Memory B cell (primary cell): ENCODE measurements around the gene FUBP3.
"Not testable (repeated sequence)": the region's sequence is repeated elsewhere in the genome, so short reads cannot be mapped to it uniquely, and the experiment has no call there.

Experiments
- ATAC-seq: fragments of 150-1000 bp; cut with Tn5 transposase; 2 replicates; pipeline ENCODE4 v1.10.0; 2021; ENCODE audit warnings: low read depth, mild to moderate bottlenecking, moderate library complexity
- DNase-seq, 2 donors: peaks; one replicate each; pipeline ENCODE4 v3.0.0; 2022; ENCODE audit warnings: low spot score in 2 of 2
- H3K27ac Mint-ChIP-seq: one replicate; pipeline ENCODE4 v1.8.0; 2022; ENCODE audit warnings: mild to moderate bottlenecking, moderate library complexity, mixed read lengths
- H3K27me3 Mint-ChIP-seq: one replicate; pipeline ENCODE4 v1.8.0; 2022; ENCODE audit warnings: mixed read lengths
- H3K36me3 Mint-ChIP-seq: one replicate; pipeline ENCODE4 v1.8.0; 2022; ENCODE audit warnings: mild to moderate bottlenecking, mixed read lengths
- H3K4me1 Mint-ChIP-seq: one replicate; pipeline ENCODE4 v1.8.0; 2022; ENCODE audit warnings: mixed read lengths
- H3K4me3 Mint-ChIP-seq: one replicate; pipeline ENCODE4 v1.8.0; 2022; ENCODE audit warnings: mild to moderate bottlenecking, moderate library complexity, mixed read lengths
- H3K9me3 Mint-ChIP-seq: one replicate; pipeline ENCODE4 v1.8.0; 2022; ENCODE audit warnings: mixed read lengths

Gene FUBP3

DNA sequence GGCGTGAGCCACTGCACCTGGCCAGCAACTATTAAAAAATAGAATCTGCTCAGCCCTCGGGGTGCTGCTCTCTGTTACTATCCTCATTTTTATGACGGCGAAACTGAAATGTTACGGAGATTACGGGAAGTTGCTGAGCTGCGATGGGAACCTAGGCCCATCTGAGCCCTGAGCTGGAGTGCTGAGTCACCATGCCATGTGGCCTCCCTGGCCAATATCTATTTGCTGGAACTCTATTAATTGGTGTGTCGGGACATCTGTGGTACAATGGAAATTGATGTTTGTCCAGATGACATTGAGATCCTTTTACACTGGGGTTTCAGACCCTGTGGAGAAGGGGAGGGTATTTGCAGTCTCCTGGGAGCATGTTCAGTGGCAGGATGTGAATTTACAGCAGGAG is 93.1 kb downstream of the FUBP3 start:
- no peak for DNase-seq
- Mint-ChIP-seq H3K9me3 (no peaks in the 10 kb centered on the region), H3K4me1 (no peaks in the 10 kb centered on the region), H3K36me3 (no peaks in the 10 kb centered on the region), H3K27ac (no peak overlapping the region), H3K27me3 (peaks cover 7% of the 10 kb centered on the region), H3K4me3 (no peak overlapping the region)
- ATAC-seq, result no peak

DNA sequence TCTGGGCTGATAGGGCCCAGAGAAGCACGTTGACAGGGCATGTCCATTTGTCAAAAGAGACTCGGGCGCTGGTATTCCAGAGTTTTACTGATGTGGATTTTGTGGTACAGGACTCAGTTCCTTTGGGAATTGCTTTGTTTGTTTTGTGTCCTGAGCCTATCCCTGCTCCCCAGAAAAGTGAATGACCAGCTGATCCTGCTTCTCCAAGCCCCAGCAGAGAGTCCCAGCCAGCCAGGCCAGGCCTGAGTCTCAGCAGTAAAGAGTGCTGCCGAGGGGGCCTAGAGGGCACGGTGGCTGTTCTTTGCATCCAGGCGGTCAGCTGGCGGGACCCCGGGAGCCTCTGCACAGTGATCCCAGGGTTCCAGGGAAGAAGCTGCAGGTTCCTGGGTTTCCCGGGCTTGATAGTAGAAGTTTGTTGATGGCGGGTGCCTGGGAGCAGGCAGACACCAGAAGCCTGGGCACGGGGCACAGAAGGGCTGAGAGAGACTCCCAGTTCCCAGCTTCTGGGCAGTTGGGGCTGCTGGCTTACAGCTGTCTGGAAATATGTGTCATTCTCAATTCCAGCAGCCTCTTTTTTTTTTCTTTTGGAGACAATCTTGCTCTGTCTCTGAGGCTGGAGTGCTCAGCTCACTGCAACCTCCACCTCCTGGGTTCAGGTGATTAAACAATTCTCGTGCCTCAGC is 93.7 kb downstream of the FUBP3 start:
- Mint-ChIP-seq H3K4me1 (no peaks in the 10 kb centered on the region), H3K9me3 (no peaks in the 10 kb centered on the region), H3K27me3 (peaks cover 4% of the 10 kb centered on the region), H3K27ac (no peak overlapping the region), H3K4me3 (no peak overlapping the region), H3K36me3 (no peaks in the 10 kb centered on the region)
- ATAC-seq (no peak), DNase-seq (no peak)

DNA sequence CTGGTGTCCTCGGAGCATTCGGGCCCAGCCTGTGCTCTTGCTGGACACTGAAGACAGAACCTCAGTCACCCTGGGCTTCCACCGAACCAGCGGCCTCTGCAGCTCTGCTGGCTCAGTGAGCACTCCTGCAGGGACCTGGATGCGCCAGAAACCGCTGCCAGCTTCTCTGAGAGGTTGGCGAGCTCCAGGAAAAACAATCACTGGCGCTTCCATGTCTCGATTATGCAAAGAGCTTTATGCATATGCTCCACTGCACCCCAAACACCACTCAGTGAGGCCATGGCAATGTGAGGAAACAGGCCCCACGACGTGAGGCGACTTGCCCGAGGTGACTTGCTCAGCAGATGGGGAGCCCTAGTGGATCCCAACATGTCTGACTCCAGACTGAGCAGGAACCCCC is 96.0 kb downstream of the FUBP3 start:
- no peak for ATAC-seq
- H3K4me3 Mint-ChIP-seq, result no peak overlapping the region

DNA sequence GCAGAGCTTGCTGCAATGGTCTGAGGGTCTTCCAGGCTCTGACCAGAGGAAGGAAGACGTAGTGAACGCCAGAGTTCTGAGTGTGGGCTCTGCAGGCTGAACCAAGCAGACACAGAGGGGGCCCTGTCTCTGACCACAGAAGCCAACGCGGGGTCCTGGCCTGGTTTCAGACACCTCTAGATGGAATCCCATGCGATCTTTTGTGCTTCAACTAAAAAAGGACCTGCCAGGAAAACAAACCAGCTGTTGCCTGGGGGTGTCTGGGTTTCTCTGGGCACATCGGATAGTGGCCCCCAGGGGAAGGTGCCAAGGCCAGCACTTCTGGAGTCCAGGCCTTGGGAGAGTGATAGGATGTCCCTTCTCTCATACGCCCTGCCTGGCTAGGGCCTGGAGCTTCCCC is 97.9 kb downstream of the FUBP3 start:
- H3K9me3 Mint-ChIP-seq, result no peaks in the 10 kb centered on the region
- peaks cover 2% of the 10 kb centered on the region for H3K27me3 Mint-ChIP-seq
- no peaks in the 10 kb centered on the region for H3K4me1 Mint-ChIP-seq
- H3K27ac Mint-ChIP-seq, result no peak overlapping the region
- H3K4me3 Mint-ChIP-seq, result no peak overlapping the region
- ATAC-seq (no peak), DNase-seq (no peak)
- H3K36me3 Mint-ChIP-seq, result no peaks in the 10 kb centered on the region

More for the DNA sequence above, 96.0 kb downstream of the FUBP3 start:
- Mint-ChIP-seq H3K9me3 (no peaks in the 10 kb centered on the region), H3K27me3 (peaks cover 2% of the 10 kb centered on the region), H3K27ac (no peak overlapping the region), H3K4me1 (no peaks in the 10 kb centered on the region), H3K36me3 (no peaks in the 10 kb centered on the region)
- no peak for DNase-seq

DNA sequence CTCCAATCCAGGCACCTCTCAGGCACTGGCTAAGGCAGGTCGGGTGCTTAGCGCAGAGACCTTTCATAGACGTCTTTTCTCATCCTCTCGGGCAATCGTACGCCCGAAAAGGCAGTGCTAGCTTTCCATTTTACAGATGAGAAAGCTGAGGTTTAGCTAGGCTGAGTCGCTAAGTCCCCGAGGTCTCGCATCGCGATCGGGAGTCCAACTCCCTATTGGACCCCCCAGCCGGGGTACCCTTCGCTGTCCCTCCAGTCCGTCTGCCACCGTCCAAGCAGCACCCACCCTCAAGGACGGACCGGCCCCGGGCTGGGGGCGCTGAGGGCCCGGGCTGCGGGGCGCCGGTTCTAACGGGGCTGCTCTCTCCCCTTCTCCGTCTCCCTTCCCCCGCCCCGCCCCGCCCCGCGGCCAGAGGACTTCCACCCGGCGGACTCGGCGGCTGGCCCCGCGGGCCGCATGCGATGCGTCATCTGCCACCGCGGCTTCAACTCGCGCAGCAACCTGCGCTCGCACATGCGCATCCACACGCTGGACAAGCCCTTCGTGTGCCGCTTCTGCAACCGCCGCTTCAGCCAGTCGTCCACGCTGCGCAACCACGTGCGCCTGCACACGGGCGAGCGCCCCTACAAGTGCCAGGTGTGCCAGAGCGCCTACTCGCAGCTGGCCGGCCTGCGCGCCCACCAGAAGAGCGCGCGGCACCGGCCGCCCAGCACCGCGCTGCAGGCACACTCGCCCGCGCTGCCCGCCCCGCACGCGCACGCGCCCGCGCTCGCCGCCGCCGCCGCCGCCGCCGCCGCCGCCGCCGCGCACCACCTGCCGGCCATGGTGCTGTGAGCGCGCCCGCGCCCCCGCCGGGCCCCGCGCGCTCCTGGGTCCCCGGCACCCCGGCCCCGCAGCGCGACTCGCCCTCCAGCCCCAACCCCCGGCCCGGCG is 101.7 kb downstream of the FUBP3 start:
- Mint-ChIP-seq H3K36me3 (no peaks in the 10 kb centered on the region), H3K27me3 (peaks cover 4% of the 10 kb centered on the region), H3K27ac (no peak overlapping the region), H3K4me3 (peak overlapping the region; percentile 92), H3K9me3 (no peaks in the 10 kb centered on the region), H3K4me1 (peaks cover 3% of the 10 kb centered on the region)
- ATAC-seq (peak; percentile 64), DNase-seq (peak in 1 of 2 donors; percentile 53)

DNA sequence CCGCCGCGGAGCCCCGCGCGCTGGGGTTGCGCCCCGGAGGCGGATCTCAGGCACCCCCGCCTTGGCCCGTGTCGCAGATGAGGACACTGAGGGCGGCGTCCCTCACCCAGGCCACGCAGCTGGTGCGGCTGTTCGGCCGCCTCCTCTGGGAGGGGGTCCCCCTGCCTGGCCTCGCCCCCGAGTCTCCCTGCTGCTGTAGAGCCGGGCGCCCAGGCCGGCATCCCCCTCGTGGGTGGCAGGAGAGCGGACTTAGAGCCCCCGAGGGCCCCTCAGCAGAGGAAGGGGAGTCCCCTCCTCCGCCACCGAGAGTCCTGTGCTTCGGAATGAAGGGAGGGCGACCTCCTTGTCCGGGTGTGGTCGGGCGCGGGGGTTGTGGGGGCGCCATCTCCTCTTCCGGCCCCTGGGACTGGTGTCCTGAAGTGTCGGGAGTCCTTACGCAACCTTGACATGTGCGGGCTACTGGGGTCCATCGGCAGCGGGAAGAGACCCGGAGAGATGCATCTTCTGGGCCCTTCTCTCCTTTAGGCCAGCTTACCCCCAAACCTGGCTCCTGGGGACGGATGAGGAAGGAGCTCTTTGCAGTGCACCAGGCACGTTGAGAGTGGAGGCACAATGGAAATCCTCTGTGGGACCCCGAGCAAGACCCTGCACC is 102.5 kb downstream of the FUBP3 start:
- H3K4me1 Mint-ChIP-seq, result peaks cover 3% of the 10 kb centered on the region
- H3K36me3 Mint-ChIP-seq, result no peaks in the 10 kb centered on the region
- peaks cover 4% of the 10 kb centered on the region for H3K27me3 Mint-ChIP-seq
- H3K27ac Mint-ChIP-seq, result no peak overlapping the region
- H3K4me3 Mint-ChIP-seq, result peak overlapping the region; percentile 92
- H3K9me3 Mint-ChIP-seq, result no peaks in the 10 kb centered on the region
- peak; percentile 23 for ATAC-seq
- DNase-seq, result peak in 1 of 2 donors; percentile 57

DNA sequence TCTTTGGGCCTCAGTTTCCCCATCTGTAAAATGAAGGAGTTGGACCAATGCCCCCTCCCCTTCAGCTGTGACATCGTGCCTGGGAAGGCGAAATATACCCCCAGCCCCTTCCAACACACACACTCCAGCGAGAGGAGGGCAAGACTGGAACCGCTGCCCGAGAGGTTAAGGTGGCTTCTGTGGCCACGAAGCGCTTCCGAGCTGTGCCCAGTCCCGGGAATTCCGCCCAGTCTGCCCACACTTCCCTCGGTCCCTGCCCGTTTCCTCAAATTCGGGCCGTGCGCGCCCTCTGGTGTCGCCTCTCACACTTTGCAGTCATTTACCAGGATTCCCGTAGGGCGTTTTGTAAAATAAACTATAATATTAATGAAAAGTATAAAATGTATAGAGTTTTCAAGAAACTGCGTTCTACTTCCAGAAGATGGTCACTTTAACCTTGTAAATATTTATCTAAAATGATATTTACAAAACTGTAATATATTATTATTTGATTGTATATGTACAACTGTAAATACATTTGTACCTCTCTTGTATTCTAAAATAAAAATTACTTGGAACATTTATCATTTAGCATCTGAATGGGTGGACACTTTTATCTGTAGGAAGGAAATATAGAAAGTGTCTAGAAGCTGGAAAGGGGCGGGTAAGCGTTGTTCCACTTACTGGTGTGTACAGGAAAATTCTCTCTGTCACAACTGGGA is 103.2 kb downstream of the FUBP3 start:
- peak overlapping the region; percentile 92 for H3K4me3 Mint-ChIP-seq
- H3K27me3 Mint-ChIP-seq, result peaks cover 4% of the 10 kb centered on the region
- no peaks in the 10 kb centered on the region for H3K36me3 Mint-ChIP-seq
- peak overlapping the region; percentile 37 for H3K27ac Mint-ChIP-seq
- peak; percentile 31 for ATAC-seq
- peak; percentile 43 to 49 for DNase-seq
- H3K9me3 Mint-ChIP-seq, result no peaks in the 10 kb centered on the region
- H3K4me1 Mint-ChIP-seq, result peaks cover 3% of the 10 kb centered on the region

DNA sequence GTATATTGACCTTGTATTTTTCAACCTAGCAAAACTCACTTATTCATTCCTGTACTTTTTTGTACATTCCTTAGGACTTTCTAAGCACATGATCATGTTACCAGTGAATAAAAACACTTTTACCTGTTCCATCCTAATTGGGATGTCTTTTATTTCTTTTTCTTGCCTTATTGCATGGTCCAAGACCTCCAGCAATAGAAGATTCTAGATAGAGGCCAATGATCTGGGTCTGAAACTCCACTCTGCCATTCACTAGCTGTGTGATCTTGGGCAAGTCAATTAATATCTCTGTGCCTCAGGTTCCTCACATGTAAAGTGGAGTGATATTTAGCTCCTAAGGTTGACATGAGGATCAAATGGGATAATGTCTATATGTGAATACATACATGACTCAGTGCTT is 105.7 kb downstream of the FUBP3 start:
- H3K36me3 Mint-ChIP-seq, result no peaks in the 10 kb centered on the region
- no peak overlapping the region for H3K27ac Mint-ChIP-seq
- no peaks in the 10 kb centered on the region for H3K9me3 Mint-ChIP-seq
- peaks cover 2% of the 10 kb centered on the region for H3K27me3 Mint-ChIP-seq
- peaks cover 3% of the 10 kb centered on the region for H3K4me1 Mint-ChIP-seq
- no peak overlapping the region for H3K4me3 Mint-ChIP-seq
- ATAC-seq, result no peak
- DNase-seq, result no peak

DNA sequence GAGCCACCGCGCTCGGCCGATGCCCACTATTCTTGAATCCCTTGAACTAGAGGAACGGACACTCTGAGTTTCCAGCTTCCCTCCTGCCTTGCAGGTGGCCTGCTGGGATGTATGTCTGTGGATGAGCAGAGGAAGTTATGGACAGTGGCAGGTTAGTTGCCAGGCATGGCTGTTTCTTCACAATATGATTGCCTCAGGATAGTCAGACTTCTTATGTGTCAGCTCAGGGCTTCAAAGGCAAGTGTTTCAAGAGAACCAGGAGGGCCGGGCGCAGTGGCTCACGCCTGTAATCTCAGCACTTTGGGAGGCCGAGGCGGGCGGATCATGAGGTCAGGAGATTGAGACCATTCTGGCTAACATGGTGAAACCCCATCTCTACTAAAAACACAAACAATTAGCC is 106.6 kb downstream of the FUBP3 start:
- not testable (repeated sequence) for H3K4me1 Mint-ChIP-seq

DNA sequence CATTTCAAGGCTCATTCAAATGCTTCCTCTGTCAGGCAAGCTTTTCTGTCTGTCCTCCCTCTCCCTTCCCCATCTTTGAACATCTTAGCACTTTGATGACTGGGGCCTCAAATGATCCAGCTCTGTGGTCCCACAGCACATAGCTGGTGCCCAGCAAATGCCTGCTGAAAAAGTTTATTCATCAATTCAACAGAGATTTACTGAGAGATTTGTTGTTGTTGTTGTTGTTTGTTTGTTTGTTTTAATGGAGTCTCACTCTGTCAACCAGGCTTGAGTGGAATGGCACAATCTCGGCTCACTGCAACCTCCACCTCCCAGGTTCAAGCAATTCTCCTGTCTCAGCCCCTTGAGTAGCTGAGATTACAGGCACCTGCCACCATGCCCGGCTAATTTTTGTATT is 108.2 kb downstream of the FUBP3 start:
- Mint-ChIP-seq H3K4me3 (no peak overlapping the region), H3K27ac (no peak overlapping the region), H3K27me3 (peaks cover 2% of the 10 kb centered on the region), H3K9me3 (no peaks in the 10 kb centered on the region), H3K36me3 (peaks cover 1% of the 10 kb centered on the region), H3K4me1 (peaks cover under 1% of the 10 kb centered on the region)
- no peak for DNase-seq
- no peak for ATAC-seq

More for the DNA sequence above, 106.6 kb downstream of the FUBP3 start:
- H3K27me3 Mint-ChIP-seq, ATAC-seq, H3K27ac Mint-ChIP-seq, DNase-seq, H3K4me3 Mint-ChIP-seq, H3K9me3 Mint-ChIP-seq, H3K36me3 Mint-ChIP-seq: not testable (repeated sequence)
